ENCODE data around the gene JARID2.

GRCh38 chr6:15421945-15422733 lies 176.3 kb downstream of the JARID2 start:
- TF ChIP-seq SIN3A (IDR thresholded peaks at IDR 0.05; ENCODE audit: borderline replicate concordance, insufficient read depth, low read length) (no peak), POLR2AphosphoS5 (IDR thresholded peaks at IDR 0.05; ENCODE audit: low read depth, low read length) (no peak)
